ENCODE measurements around the gene LBR. TPM values are rescaled to one million over a fixed set of nuclear protein-coding genes. Genes with fewer than 3 reads are reported as not detected.

Gene LBR
- total RNA-seq, 4 donors from 2014 or later = 16.5 to 19.8 (median 18.5) TPM

DNA sequence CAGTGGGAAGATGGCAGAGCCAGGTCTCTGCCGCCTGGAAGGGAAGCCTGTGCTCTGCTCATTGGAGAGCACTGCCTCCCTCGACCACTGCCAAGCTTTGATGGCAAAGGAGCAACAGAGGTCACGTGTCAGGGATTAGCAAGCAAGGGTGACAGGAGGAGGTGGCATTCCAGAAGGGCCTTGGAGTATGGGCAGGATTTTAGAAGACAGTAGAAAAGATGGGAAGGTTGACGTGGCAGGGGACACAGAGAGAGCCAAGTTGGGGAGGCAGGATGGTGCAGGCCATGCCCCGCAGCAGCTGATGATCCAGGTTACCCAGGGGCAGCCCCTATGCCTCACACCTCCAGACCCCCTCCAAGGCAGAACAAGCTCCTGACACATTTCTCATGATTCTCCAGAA, 21.9 kb upstream of the LBR start:
- DNase-seq (no peak), ATAC-seq (no peak)
- H3K27me3 ChIP-seq = peaks cover 4 to 7% (median 7%) of the 10 kb centered on the region in 3 donors
- no peak for TF ChIP-seq POLR2A (IDR thresholded peaks at IDR 0.05)
- TF ChIP-seq CTCF (IDR thresholded peaks at IDR 0.05 in 4 of 5, conservative IDR thresholded peaks at IDR 0.05 in 1 of 5) = no peak
- H3K36me3 ChIP-seq = no peaks in the 10 kb centered on the region
- peaks cover 15 to 28% of the 10 kb centered on the region in 2 donors for H3K4me1 ChIP-seq
- H3K27ac ChIP-seq = no peak overlapping the region
- no peak overlapping the region for H3K4me3 ChIP-seq
- in situ Hi-C loops (cut with MboI; ENCODE audit: low sequenced_read_pairs in 4 of 4) = no loop called here
- H3K9me3 ChIP-seq = no peaks in the 10 kb centered on the region
- intact Hi-C loops (cut with DNase I; ENCODE audit: low total_unique reads) = no loop called here

DNA sequence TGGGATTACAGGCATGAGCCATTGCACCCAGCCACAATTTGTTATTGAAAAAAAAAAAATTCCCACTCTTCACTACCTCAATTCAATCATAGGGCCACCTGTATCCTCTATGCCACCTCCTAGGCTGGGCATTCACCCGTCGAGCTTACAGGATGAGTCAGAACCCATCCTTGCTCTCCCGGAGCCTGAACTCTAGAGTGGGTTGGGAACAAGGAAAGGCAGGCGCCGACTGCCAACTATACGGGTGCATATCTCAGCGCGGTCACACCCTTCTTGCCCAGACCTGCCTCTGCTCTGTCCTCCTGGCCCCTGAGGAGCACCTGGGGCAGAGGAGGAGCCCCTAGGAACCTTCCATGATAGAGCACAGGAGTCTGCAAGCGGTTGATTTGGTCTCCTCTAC, 21.4 kb upstream of the LBR start:
- Histone ChIP-seq H3K4me1 (peaks cover 17 to 29% of the 10 kb centered on the region in 2 donors), H3K27me3 (peaks cover 4 to 7% (median 7%) of the 10 kb centered on the region in 3 donors), H3K4me3 (no peak overlapping the region), H3K9me3 (no peaks in the 10 kb centered on the region), H3K27ac (peak overlapping the region in 1 of 4 donors; percentile 80), H3K36me3 (no peaks in the 10 kb centered on the region)
- in situ Hi-C loops (cut with MboI; ENCODE audit: low sequenced_read_pairs in 4 of 4) = no loop called here
- ATAC-seq = no peak
- intact Hi-C loops (cut with DNase I; ENCODE audit: low total_unique reads) = no loop called here
- DNase-seq = no peak
- TF ChIP-seq CTCF (IDR thresholded peaks at IDR 0.05 in 4 of 5, conservative IDR thresholded peaks at IDR 0.05 in 1 of 5) = no peak
- TF ChIP-seq POLR2A (IDR thresholded peaks at IDR 0.05) = no peak

- Histone ChIP-seq H3K9me3 (no peaks in the 10 kb centered on the region), H3K27ac (peak overlapping the region; percentile 32 to 80 (median 73)), H3K4me3 (no peak overlapping the region), H3K27me3 (peaks cover 4 to 7% (median 7%) of the 10 kb centered on the region in 3 donors), H3K4me1 (peaks cover 19 to 34% of the 10 kb centered on the region in 2 donors), H3K36me3 (no peaks in the 10 kb centered on the region)
- no peak for TF ChIP-seq CTCF (IDR thresholded peaks at IDR 0.05 in 4 of 5, conservative IDR thresholded peaks at IDR 0.05 in 1 of 5)
- no peak for TF ChIP-seq POLR2A (IDR thresholded peaks at IDR 0.05)
- intact Hi-C loops (cut with DNase I; ENCODE audit: low total_unique reads) (no loop called here), in situ Hi-C loops (cut with MboI; ENCODE audit: low sequenced_read_pairs in 4 of 4) (no loop called here)
- DNase-seq = no peak
- no peak for ATAC-seq
Observed at GRCh38 chr1:225448146-225448805, 20.4 kb upstream of the LBR start.

- peaks cover 19 to 34% of the 10 kb centered on the region in 2 donors for H3K4me1 ChIP-seq
- H3K4me3 ChIP-seq = no peak overlapping the region
- H3K9me3 ChIP-seq = no peaks in the 10 kb centered on the region
- ATAC-seq (peak; percentile 40 to 48), DNase-seq (no peak)
- peaks cover 4 to 7% (median 7%) of the 10 kb centered on the region in 3 donors for H3K27me3 ChIP-seq
- in situ Hi-C loops (cut with MboI; ENCODE audit: low sequenced_read_pairs in 4 of 4) = no loop called here
- intact Hi-C loops (cut with DNase I; ENCODE audit: low total_unique reads) = no loop called here
- H3K27ac ChIP-seq = peak overlapping the region; percentile 32 to 80 (median 73)
- TF ChIP-seq CTCF (IDR thresholded peaks at IDR 0.05 in 4 of 5, conservative IDR thresholded peaks at IDR 0.05 in 1 of 5) (no peak), POLR2A (IDR thresholded peaks at IDR 0.05) (no peak)
- no peaks in the 10 kb centered on the region for H3K36me3 ChIP-seq
Observed at GRCh38 chr1:225447650-225448089, 19.8 kb upstream of the LBR start.

All from gastrocnemius medialis (tissue), 4 donors.